Measurements from ENCODE around the gene MCC.

- TF ChIP-seq CTCF (conservative IDR thresholded peaks at IDR 0.05; ENCODE audit: low read depth, low read length): no peak
- no peak for TF ChIP-seq EZH2 (IDR thresholded peaks at IDR 0.05; ENCODE audit: low read length, unreplicated experiment)
Observed at GRCh38 chr5:113142186-113142585, 346.1 kb downstream of the MCC start.

Data from PC-3 (cell line).